ENCODE measurements around the gene IL17D. TPM values are rescaled to one million over a fixed set of nuclear protein-coding genes. Genes with fewer than 3 reads are reported as not detected.

IL17D gene
- total and polyA plus RNA-seq, 2 donors (not counting 1 experiment from before 2014, with no cell fraction given), result 0.09 TPM; not detected in 1

DNA sequence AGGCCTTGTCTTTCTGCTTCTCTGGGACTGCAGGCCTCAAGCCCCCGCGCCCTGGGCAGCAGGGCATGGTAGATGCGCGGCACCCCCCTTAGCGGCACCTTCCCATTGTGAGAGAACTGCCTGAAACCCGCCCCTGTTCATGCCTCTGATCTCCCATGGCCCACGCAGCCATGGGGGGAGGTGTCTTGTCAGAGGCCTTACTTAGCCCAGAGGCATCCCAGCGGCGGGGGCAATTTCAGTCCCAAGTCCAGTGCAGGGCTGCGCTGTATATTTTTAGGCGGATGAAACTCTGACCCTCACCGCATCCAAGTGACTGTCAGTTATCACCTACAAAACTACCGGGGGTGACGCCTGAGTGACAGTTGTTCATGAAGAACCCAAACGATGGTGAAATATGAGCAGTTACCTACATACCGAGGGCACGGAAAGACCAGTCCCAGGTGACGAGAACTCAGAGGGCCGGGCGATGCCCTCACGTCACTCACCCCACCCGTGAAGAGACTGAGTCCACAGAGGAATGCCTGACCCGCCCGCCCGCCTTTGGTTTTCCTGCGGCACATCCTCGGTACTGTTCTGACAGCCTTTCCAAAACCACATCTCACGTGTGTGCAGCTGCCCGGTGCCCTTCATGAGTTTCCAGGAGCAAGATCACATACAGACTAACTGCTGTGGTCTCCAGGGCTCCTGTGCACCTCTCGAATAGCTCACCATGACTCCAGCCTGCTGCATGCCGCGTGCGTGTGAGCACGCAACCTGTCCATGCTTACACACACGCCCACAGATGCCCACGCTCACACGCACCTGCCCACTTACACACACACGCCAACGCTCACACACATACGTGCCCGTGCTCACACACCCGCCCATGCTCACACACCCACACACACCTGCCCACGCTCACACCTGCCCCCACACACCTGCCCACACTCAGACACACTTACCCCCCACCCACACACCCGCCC, 14.4 kb downstream of the IL17D start:
- POLR2A ChIA-PET, result no interaction called here
- H3K4me3 ChIP-seq (ENCODE audit: control extremely low read depth in 1 of 5, extremely low read depth in 1 of 5, insufficient read depth in 1 of 5, low read depth in 2 of 5, low read length in 4 of 5), result no peak overlapping the region

More for the DNA sequence above, 14.4 kb downstream of the IL17D start:
- Mint-ChIP-seq H3K27me3 (peaks cover 15% of the 10 kb centered on the region), H3K9me3 (ENCODE audit: insufficient read depth) (no peaks in the 10 kb centered on the region), H3K4me1 (peaks cover 11% of the 10 kb centered on the region), H3K4me3 (no peak overlapping the region), H3K27ac (no peak overlapping the region)
- CTCF ChIA-PET, result no interaction called here
- Histone ChIP-seq H3K27me3 (replicated peaks in 1 of 4; ENCODE audit: control extremely low read depth in 1 of 4, control insufficient read depth in 3 of 4, insufficient read depth in 4 of 4, low read length in 3 of 4) (peaks cover 0 to 30% (median 7%) of the 10 kb centered on the region in 4 experiments), H3K9ac (ENCODE audit: low read length) (no peak overlapping the region), H3K27ac (ENCODE audit: low read length in 2 of 2) (no peak overlapping the region), H4K20me1 (ENCODE audit: control insufficient read depth, insufficient read depth, low read length, poor library complexity, severe bottlenecking) (no peaks in the 10 kb centered on the region), H3K4me1 (ENCODE audit: control insufficient read depth in 2 of 2, insufficient read depth in 2 of 2, low read length in 2 of 2) (peaks cover 12 to 14% of the 10 kb centered on the region in 2 donors), H3K79me2 (ENCODE audit: control insufficient read depth, insufficient read depth, low read length) (no peaks in the 10 kb centered on the region), H2AFZ (ENCODE audit: insufficient read depth, low read depth, low read length, poor library complexity, severe bottlenecking) (no peak overlapping the region), H3K4me2 (replicated peaks; ENCODE audit: low read depth, low read length, poor library complexity, severe bottlenecking) (no peak overlapping the region), H3K36me3 (replicated peaks in 1 of 2; ENCODE audit: control extremely low read depth in 1 of 2, control insufficient read depth in 1 of 2, extremely low read depth in 1 of 2, insufficient read depth in 2 of 2, low read length in 1 of 2) (no peaks in the 10 kb centered on the region), H3K9me3 (ENCODE audit: control extremely low read depth in 1 of 3, control insufficient read depth in 2 of 3, insufficient read depth in 1 of 3, low read length in 2 of 3) (peaks cover 0 to 13% (median 0%) of the 10 kb centered on the region in 3 donors)
- DNase-seq, result no peak
- 95% methylated on average over 44 of the region's 44 CpGs for WGBS (ENCODE audit: insufficient coverage)
- ATAC-seq (ENCODE audit: low read depth), result no peak
- no peak for TF ChIP-seq EZH2 (IDR thresholded peaks at IDR 0.05; ENCODE audit: borderline replicate concordance, insufficient read depth, low read depth, low read length, poor library complexity, severe bottlenecking)
- TF ChIP-seq, protein P1, sequence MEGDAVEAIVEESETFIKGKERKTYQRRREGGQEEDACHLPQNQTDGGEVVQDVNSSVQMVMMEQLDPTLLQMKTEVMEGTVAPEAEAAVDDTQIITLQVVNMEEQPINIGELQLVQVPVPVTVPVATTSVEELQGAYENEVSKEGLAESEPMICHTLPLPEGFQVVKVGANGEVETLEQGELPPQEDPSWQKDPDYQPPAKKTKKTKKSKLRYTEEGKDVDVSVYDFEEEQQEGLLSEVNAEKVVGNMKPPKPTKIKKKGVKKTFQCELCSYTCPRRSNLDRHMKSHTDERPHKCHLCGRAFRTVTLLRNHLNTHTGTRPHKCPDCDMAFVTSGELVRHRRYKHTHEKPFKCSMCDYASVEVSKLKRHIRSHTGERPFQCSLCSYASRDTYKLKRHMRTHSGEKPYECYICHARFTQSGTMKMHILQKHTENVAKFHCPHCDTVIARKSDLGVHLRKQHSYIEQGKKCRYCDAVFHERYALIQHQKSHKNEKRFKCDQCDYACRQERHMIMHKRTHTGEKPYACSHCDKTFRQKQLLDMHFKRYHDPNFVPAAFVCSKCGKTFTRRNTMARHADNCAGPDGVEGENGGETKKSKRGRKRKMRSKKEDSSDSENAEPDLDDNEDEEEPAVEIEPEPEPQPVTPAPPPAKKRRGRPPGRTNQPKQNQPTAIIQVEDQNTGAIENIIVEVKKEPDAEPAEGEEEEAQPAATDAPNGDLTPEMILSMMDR (IDR thresholded peaks at IDR 0.05), result no peak
- intact Hi-C loops (cut with micrococcal nuclease), result no loop called here
